H9 (cell line): ENCODE data around the gene SPRYD3. TPM values are rescaled to one million over a fixed set of nuclear protein-coding genes. Genes with fewer than 3 reads are reported as not detected.

Source experiments
- DNase-seq: peaks from one replicate; pipeline ENCODE4 v3.0.0-alpha.2; 2017
- H2AFZ ChIP-seq: one replicate; pipeline ENCODE4 v1.6.1; 2013; ENCODE audit warnings: mild to moderate bottlenecking, low read length, control low read depth, moderate library complexity
- H2AK5ac ChIP-seq: 2 replicates; pipeline ENCODE4 v1.6.1; 2013; ENCODE audit warnings: low read length, control low read depth, mixed read lengths; ENCODE audit not compliant: insufficient read length
- H2BK120ac ChIP-seq: one replicate; pipeline ENCODE4 v1.6.1; 2013; ENCODE audit warnings: low read depth, mild to moderate bottlenecking, low read length, control low read depth, inconsistent platforms; ENCODE audit not compliant: poor library complexity, severe bottlenecking
- H2BK12ac ChIP-seq: 2 replicates; pipeline ENCODE4 v1.6.1; 2013; ENCODE audit warnings: low read length, control low read depth, mixed read lengths, low read depth; ENCODE audit not compliant: insufficient read length
- H2BK15ac ChIP-seq: 2 replicates; pipeline ENCODE4 v1.6.1; 2013; ENCODE audit warnings: low read depth, low read length, control low read depth
- H2BK20ac ChIP-seq: one replicate; pipeline ENCODE4 v1.6.1; 2013; ENCODE audit warnings: low read depth, mild to moderate bottlenecking, low read length, control low read depth, inconsistent platforms; ENCODE audit not compliant: poor library complexity, severe bottlenecking
- H2BK5ac ChIP-seq: 2 replicates; pipeline ENCODE4 v1.6.1; 2013; ENCODE audit warnings: low read length, control low read depth, mixed read lengths; ENCODE audit not compliant: insufficient read length
- H3K14ac ChIP-seq: 2 replicates; pipeline ENCODE4 v1.6.1; 2013; ENCODE audit warnings: low read length, control low read depth; ENCODE audit not compliant: insufficient read depth
- H3K18ac ChIP-seq: 2 replicates; pipeline ENCODE4 v1.6.1; 2013; ENCODE audit warnings: low read depth, mild to moderate bottlenecking, mixed read lengths, low read length, control low read depth; ENCODE audit not compliant: insufficient read length
- H3K23ac ChIP-seq: 2 replicates; pipeline ENCODE4 v1.6.1; 2013; ENCODE audit warnings: low read length, control low read depth, mixed read lengths, low read depth; ENCODE audit not compliant: insufficient read length
- H3K23me2 ChIP-seq: 2 replicates; pipeline ENCODE4 v1.6.1; 2013; ENCODE audit warnings: low read depth, mild to moderate bottlenecking, mixed read lengths, low read length, control low read depth; ENCODE audit not compliant: insufficient read length, poor library complexity, severe bottlenecking
- H3K27ac ChIP-seq: 2 replicates; pipeline ENCODE4 v1.5.1; 2013; ENCODE audit warnings: low read length, control low read depth, mixed read lengths, low read depth; ENCODE audit not compliant: insufficient read length
- H3K27me3 ChIP-seq: 2 replicates; pipeline ENCODE4 v1.6.1; 2013; ENCODE audit warnings: low read length, control low read depth, inconsistent platforms; ENCODE audit not compliant: insufficient read depth
- H3K4ac ChIP-seq: 2 replicates; pipeline ENCODE4 v1.6.1; 2013; ENCODE audit warnings: low read depth, mild to moderate bottlenecking, control low read depth, inconsistent platforms, low read length, moderate library complexity
- H3K4me1 ChIP-seq: 2 replicates; pipeline ENCODE4 v1.6.1; 2013; ENCODE audit warnings: low read length, control low read depth, inconsistent platforms; ENCODE audit not compliant: insufficient read depth
- H3K4me2 ChIP-seq: 2 replicates; pipeline ENCODE4 v1.6.1; 2013; ENCODE audit warnings: low read length, control low read depth, mixed read lengths; ENCODE audit not compliant: insufficient read length, insufficient read depth
- H3K56ac ChIP-seq: 2 replicates; pipeline ENCODE4 v1.6.1; 2013; ENCODE audit warnings: low read depth, mild to moderate bottlenecking, mixed read lengths, low read length, control low read depth; ENCODE audit not compliant: insufficient read length
- H3K79me1 ChIP-seq: 2 replicates; pipeline ENCODE4 v1.6.1; 2013; ENCODE audit warnings: low read depth, mild to moderate bottlenecking, moderate library complexity, low read length, control low read depth, inconsistent platforms; ENCODE audit not compliant: insufficient read depth, poor library complexity, severe bottlenecking
- H3K79me2 ChIP-seq: 2 replicates; pipeline ENCODE4 v1.6.1; 2013; ENCODE audit warnings: low read length, control low read depth, inconsistent platforms; ENCODE audit not compliant: insufficient read depth
- H3K9ac ChIP-seq: 2 replicates; pipeline ENCODE4 v1.6.1; 2013; ENCODE audit warnings: low read length, control low read depth, mixed read lengths; ENCODE audit not compliant: insufficient read length; ENCODE audit errors: extremely low read depth
- H3K9me3 ChIP-seq: one replicate; pipeline ENCODE4 v1.6.1; 2013; ENCODE audit warnings: low read depth, low read length, inconsistent platforms; ENCODE audit not compliant: control insufficient read depth
- H3T11ph ChIP-seq: one replicate; pipeline ENCODE4 v1.6.1; 2013; ENCODE audit warnings: mild to moderate bottlenecking, low read length, control low read depth, inconsistent platforms
- H4K20me1 ChIP-seq: one replicate; pipeline ENCODE4 v1.6.1; 2013; ENCODE audit not compliant: control insufficient read depth, insufficient read length, insufficient read depth
- H4K5ac ChIP-seq: 2 replicates; pipeline ENCODE4 v1.6.1; 2013; ENCODE audit warnings: low read depth, mild to moderate bottlenecking, mixed read lengths, low read length, control low read depth; ENCODE audit not compliant: insufficient read length
- H4K8ac ChIP-seq: replicated peaks from 2 replicates; pipeline ENCODE4 v1.6.1; 2013; ENCODE audit warnings: low read length, control low read depth, mixed read lengths, low read depth; ENCODE audit not compliant: insufficient read length
- H4K91ac ChIP-seq: 2 replicates; pipeline ENCODE4 v1.6.1; 2013; ENCODE audit warnings: low read depth, mild to moderate bottlenecking, moderate library complexity, mixed read lengths, low read length, control low read depth; ENCODE audit not compliant: insufficient read length
- H3K27ac Mint-ChIP-seq, 3 experiments: 2 replicates in 2 of 3; 3 replicates in 1 of 3; pipeline ENCODE4 v1.8.0; 2020 to 2021; ENCODE audit warnings: mixed read lengths in 3 of 3, mild to moderate bottlenecking in 1 of 3, moderate library complexity in 1 of 3
- H3K27me3 Mint-ChIP-seq: 2 replicates; pipeline ENCODE4 v1.8.0; 2021; ENCODE audit warnings: low read depth, mild to moderate bottlenecking, moderate library complexity, mixed read lengths
- H3K36me3 Mint-ChIP-seq, 3 experiments: 2 replicates in 2 of 3; 3 replicates in 1 of 3; pipeline ENCODE4 v1.8.0; 2020 to 2021; ENCODE audit warnings: low read depth in 3 of 3, mixed read lengths in 3 of 3; ENCODE audit not compliant: insufficient read depth in 1 of 3
- H3K4me1 Mint-ChIP-seq, 2 experiments: 2 replicates each; pipeline ENCODE4 v1.8.0; 2020; ENCODE audit warnings: mixed read lengths in 2 of 2
- H3K4me3 Mint-ChIP-seq, 2 experiments: 2 replicates in 1 of 2; 3 replicates in 1 of 2; pipeline ENCODE4 v1.8.0; 2020 to 2021; ENCODE audit warnings: mild to moderate bottlenecking in 2 of 2, mixed read lengths in 2 of 2, moderate library complexity in 1 of 2
- H3K9me3 Mint-ChIP-seq, 2 experiments: 2 replicates in 1 of 2; 3 replicates in 1 of 2; pipeline ENCODE4 v1.8.0; 2020; ENCODE audit warnings: mild to moderate bottlenecking in 2 of 2, mixed read lengths in 2 of 2, moderate library complexity in 1 of 2
- CTCF ChIP-seq: fragments of 200-600 bp; sonication (generic); conservative IDR thresholded peaks from 3 replicates; pipeline ENCODE4 v1.8.0; 2021; ENCODE audit warnings: antibody characterized with exemption, mild to moderate bottlenecking
- WGBS: extraction: QIAGEN DNeasy Blood & Tissue Kit; methylation state at CpG from one replicate; pipeline ENCODE4 v1.1.7; 2013; ENCODE audit warnings: missing lambda C conversion rate, low lambda C conversion rate, mixed read lengths; ENCODE audit not compliant: insufficient read length; ENCODE audit errors: extremely low coverage; 5-methylcytosine and 5-hydroxymethylcytosine counted together
- total RNA-seq: library from RNA; stranded (reverse); gene quantifications from 2 replicates; pipeline ENCODE4 v1.2.1, GENCODE V29; 2021

The SPRYD3 gene
- total RNA-seq, 1 experiment from 2014 or later, result 6.5 TPM

- no peak overlapping the region for H3K27ac ChIP-seq
Observed at GRCh38 chr12:53056296-53056695, 22.9 kb downstream of the SPRYD3 start.

More at GRCh38 chr12:53056296-53056695, 22.9 kb downstream of the SPRYD3 start:
- Histone ChIP-seq H3K27me3 (no peaks in the 10 kb centered on the region; the same call in 1 of the 2 replicates), H3T11ph (no peak overlapping the region), H4K20me1 (no peaks in the 10 kb centered on the region), H2AK5ac (no peak overlapping the region), H2BK20ac (no peak overlapping the region), H2BK12ac (no peak overlapping the region), H3K14ac (no peak overlapping the region), H3K4ac (no peak overlapping the region), H4K5ac (no peak overlapping the region), H2BK15ac (no peak overlapping the region), H3K23me2 (no peaks in the 10 kb centered on the region), H3K79me1 (no peaks in the 10 kb centered on the region), H3K9ac (no peak overlapping the region), H3K56ac (no peak overlapping the region), H3K23ac (no peak overlapping the region), H2BK5ac (no peak overlapping the region), H4K91ac (no peak overlapping the region), H3K18ac (no peak overlapping the region), H3K9me3 (no peaks in the 10 kb centered on the region), H4K8ac (no peak overlapping the region), H3K79me2 (no peaks in the 10 kb centered on the region; the same call in 1 of the 2 replicates), H3K4me1 (peaks cover 6% of the 10 kb centered on the region; the same call in 1 of the 2 replicates), H3K4me2 (no peak overlapping the region), H2BK120ac (no peak overlapping the region), H2AFZ (no peak overlapping the region)
- Mint-ChIP-seq H3K4me1 (peaks cover 9 to 16% of the 10 kb centered on the region in 2 experiments), H3K27ac (no peak overlapping the region; a peak in 1 of 7 replicates), H3K27me3 (peaks cover 40% of the 10 kb centered on the region), H3K4me3 (no peak overlapping the region), H3K9me3 (no peaks in the 10 kb centered on the region), H3K36me3 (peaks cover 6 to 7% (median 6%) of the 10 kb centered on the region in 3 experiments; a peak in 5 of 7 replicates)
- DNase-seq, result no peak
- no CpG with 5 or more reads among the region's 5 CpGs for WGBS
- no peak for TF ChIP-seq CTCF
